Endothelial cell of umbilical vein (primary cell): ENCODE measurements around the gene NEURL1B. TPM values are rescaled to one million over a fixed set of nuclear protein-coding genes. Genes with fewer than 3 reads are reported as not detected.

ENCODE experiments used
- BruUV-seq: library from RNA; stranded (reverse); fragments of 400-500 nt; replicated peaks from 2 replicates; lab custom pipeline; 2021; lab: Mats Ljungman, UMichigan
- CTCF ChIA-PET: fragments of 300-600, 350-600 bp; sonication (Branson Sonifier 250); formaldehyde crosslinking; loops from one replicate; lab custom pipeline; 2021; ENCODE audit warnings: antibody characterized with exemption, inconsistent platforms; lab: Charles Lee
- POLR2A ChIA-PET: fragments of 300-600, 350-600 bp; sonication (Branson Sonifier 250); formaldehyde crosslinking; loops from one replicate; lab custom pipeline; 2021; ENCODE audit warnings: antibody characterized with exemption, inconsistent platforms; lab: Charles Lee
- DNase-seq: peaks from one replicate; pipeline ENCODE4 v3.0.0-alpha.2; 2011; ENCODE audit warnings: low read depth, low spot score
- FAIRE-seq: peaks from 2 replicates; lab custom pipeline; 2011; peaks lifted over from hg19 to GRCh38; lab: Jason Lieb, UNC
- H2AFZ ChIP-seq: 2 replicates; pipeline ENCODE4 v1.6.0; 2012; ENCODE audit warnings: low read depth, low read length, control low read depth, inconsistent platforms
- H3K27ac ChIP-seq: 2 replicates; pipeline ENCODE4 v1.5.1; 2011; ENCODE audit warnings: low read depth, mild to moderate bottlenecking, control low read depth, low read length, moderate library complexity; ENCODE audit not compliant: insufficient read depth
- H3K27me3 ChIP-seq, 2 experiments: 2 replicates each; pipeline versions ENCODE4 v1.6.0 to v1.6.1; 2011; ENCODE audit warnings: low read length in 2 of 2, mixed read lengths in 1 of 2; ENCODE audit not compliant: control insufficient read depth in 2 of 2, insufficient read depth in 2 of 2
- H3K36me3 ChIP-seq, 2 experiments: 2 replicates in 1 of 2; 3 replicates in 1 of 2; pipeline ENCODE4 v1.5.1; 2011; ENCODE audit warnings: low read length in 2 of 2, mild to moderate bottlenecking in 1 of 2, moderate library complexity in 1 of 2; ENCODE audit not compliant: control insufficient read depth in 2 of 2, insufficient read depth in 2 of 2; ENCODE audit errors: extremely low read depth in 1 of 2
- H3K4me1 ChIP-seq: 3 replicates; pipeline ENCODE4 v1.5.1; 2011; ENCODE audit warnings: mild to moderate bottlenecking, low read length; ENCODE audit not compliant: control insufficient read depth, insufficient read depth; ENCODE audit errors: extremely low read depth
- H3K4me2 ChIP-seq: 2 replicates; pipeline ENCODE4 v1.6.1; 2011; ENCODE audit warnings: low read length, control low read depth, mixed read lengths; ENCODE audit not compliant: insufficient read depth
- H3K4me3 ChIP-seq, 3 experiments: fragments of 200-600 bp in 1 of 3; sonication (generic), shearing (Covaris generic) in 1 of 3; replicated peaks in 1 of 3; 2 replicates each; pipeline ENCODE4 v1.5.1; 2011 to 2016; ENCODE audit warnings: control low read depth in 3 of 3, low read length in 3 of 3, mild to moderate bottlenecking in 2 of 3, inconsistent platforms in 1 of 3, low read depth in 1 of 3, moderate library complexity in 1 of 3; ENCODE audit not compliant: insufficient read depth in 1 of 3
- H3K79me2 ChIP-seq: 2 replicates; pipeline ENCODE4 v1.6.0; 2012; ENCODE audit warnings: low read length, inconsistent platforms; ENCODE audit not compliant: control insufficient read depth, insufficient read depth
- H3K9ac ChIP-seq: replicated peaks from 2 replicates; pipeline ENCODE3; 2011; ENCODE audit warnings: low read length, control low read depth; ENCODE audit not compliant: insufficient read depth; ENCODE audit errors: extremely low read depth
- H3K9me1 ChIP-seq: replicated peaks from 3 replicates; pipeline ENCODE4 v1.6.0; 2011; ENCODE audit warnings: mild to moderate bottlenecking, low read length; ENCODE audit not compliant: control insufficient read depth, insufficient read depth; ENCODE audit errors: extremely low read depth
- H3K9me3 ChIP-seq: replicated peaks from 2 replicates; pipeline ENCODE4 v1.5.1; 2012; ENCODE audit warnings: low read length, inconsistent platforms; ENCODE audit not compliant: control insufficient read depth, insufficient read depth
- H4K20me1 ChIP-seq: replicated peaks from 2 replicates; pipeline ENCODE3; 2011; ENCODE audit warnings: mild to moderate bottlenecking, low read length; ENCODE audit not compliant: control insufficient read depth, insufficient read depth; ENCODE audit errors: extremely low read depth
- EZH2 ChIP-seq: IDR thresholded peaks from 2 replicates; pipeline ENCODE4 v1.6.1; 2012; ENCODE audit warnings: borderline replicate concordance, low read depth, mild to moderate bottlenecking, moderate library complexity, low read length, inconsistent platforms; ENCODE audit not compliant: severe bottlenecking
- FOS ChIP-seq: IDR thresholded peaks from 2 replicates; pipeline ENCODE4 v1.6.1; 2011; ENCODE audit warnings: mild to moderate bottlenecking, low read length, moderate library complexity, borderline replicate concordance; ENCODE audit not compliant: insufficient read depth
- GATA2 ChIP-seq: IDR thresholded peaks from 2 replicates; pipeline ENCODE4 v1.7.0; 2011; ENCODE audit warnings: low read depth, mild to moderate bottlenecking, moderate library complexity, mixed read lengths, low read length; ENCODE audit not compliant: insufficient read length, insufficient read depth
- JUN ChIP-seq: IDR thresholded peaks from 2 replicates; pipeline ENCODE4 v1.6.1; 2011; ENCODE audit warnings: borderline replicate concordance, low read depth; ENCODE audit not compliant: insufficient read length, insufficient read depth
- MYC ChIP-seq: IDR thresholded peaks from one replicate; pipeline ENCODE4 v1.6.1; 2011; ENCODE audit warnings: mild to moderate bottlenecking, low read depth, low read length
- POLR2A ChIP-seq: IDR thresholded peaks from 2 replicates; pipeline ENCODE4 v1.6.1; 2012; ENCODE audit warnings: low read depth, mild to moderate bottlenecking, control low read depth, low read length
- POLR2AphosphoS5 ChIP-seq: IDR thresholded peaks from 2 replicates; pipeline ENCODE4 v1.6.1; 2012; ENCODE audit warnings: low read depth, mild to moderate bottlenecking, control low read depth, low read length, moderate library complexity; ENCODE audit not compliant: insufficient read depth
- dilution Hi-C: fragments of 300-500 bp; cut with MboI; formaldehyde crosslinking; loops from one replicate; pipeline ENCODE4 v1.15.0; 2019; ENCODE audit warnings: low sequenced_read_pairs; ENCODE audit not compliant: extremely low pct_ligation_motif_present
- intact Hi-C: fragments of 100-400 bp; cut with micrococcal nuclease; formaldehyde crosslinking; loops from one replicate; pipeline ENCODE4 v1.10.0; 2022
- polyA plus RNA-seq, 4 experiments: library from polyadenylated mRNA; depleted of rRNA in 3 of 4; stranded (reverse) in 3 of 4; unstranded in 1 of 4; fragments of >200 nt; gene quantifications; 2 replicates each; pipeline versions ENCODE4 v1.2.1 to v1.2.3, GENCODE V29; 2011 to 2012; ENCODE audit warnings: missing spikeins in 1 of 4
- total RNA-seq: library from RNA; stranded (reverse); gene quantifications from 2 replicates; pipeline ENCODE4 v1.2.3, GENCODE V29; 2021
- TF ChIP-seq, protein P1 (sequence below): IDR thresholded peaks from 2 replicates; pipeline ENCODE4 v1.6.1; 2011; ENCODE audit not compliant: insufficient read depth, insufficient read length
- TF ChIP-seq, protein P2 (sequence below), 2 donors: IDR thresholded peaks; 1 replicate in 1 of 2; 2 replicates in 1 of 2; pipeline ENCODE4 v1.5.1; 2011; ENCODE audit warnings: low read length in 2 of 2, mild to moderate bottlenecking in 2 of 2, moderate library complexity in 2 of 2, control low read depth in 1 of 2, inconsistent platforms in 1 of 2, low read depth in 1 of 2; ENCODE audit not compliant: insufficient read depth in 1 of 2; ENCODE audit errors: extremely low read depth in 1 of 2

The NEURL1B gene
- total and polyA plus RNA-seq, 2 donors (not counting 3 experiments of a cell fraction or from before 2014, with no cell fraction given) = 0.44 to 1.6 TPM

DNA sequence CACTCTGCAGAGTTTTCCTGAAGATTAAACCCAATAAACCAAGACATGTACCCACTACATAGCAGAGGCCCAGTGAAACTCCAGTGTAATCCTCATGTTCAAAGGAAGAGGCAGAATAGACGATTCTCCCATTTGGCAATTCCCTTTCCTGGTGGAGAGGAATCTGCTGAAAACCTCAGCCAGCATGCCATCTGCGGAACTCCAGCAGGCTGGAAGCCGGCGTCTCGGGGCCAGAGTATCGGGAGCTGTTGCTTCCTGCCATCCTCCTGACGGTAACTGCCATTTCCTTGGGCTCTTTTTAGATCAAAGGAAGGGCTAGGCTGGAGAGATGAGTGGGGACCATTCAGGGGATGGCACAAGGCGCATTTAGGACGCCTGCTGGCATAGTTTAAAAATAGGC is 20.5 kb downstream of the NEURL1B start:
- dilution Hi-C loops = no loop called here
- peaks cover 6% of the 10 kb centered on the region for H3K4me1 ChIP-seq
- H3K9me1 ChIP-seq = no peaks in the 10 kb centered on the region
- intact Hi-C loops = no loop called here
- no peak overlapping the region for H2AFZ ChIP-seq
- no peaks in the 10 kb centered on the region for H3K27me3 ChIP-seq
- H3K36me3 ChIP-seq = no peaks in the 10 kb centered on the region
- no peak for FAIRE-seq
- H3K4me2 ChIP-seq = no peak overlapping the region
- CTCF ChIA-PET = no interaction called here
- no TSS peak for BruUV-seq
- H3K4me3 ChIP-seq = no peak overlapping the region
- H3K9ac ChIP-seq = no peak overlapping the region
- no peak overlapping the region for H3K27ac ChIP-seq
- H3K9me3 ChIP-seq = no peaks in the 10 kb centered on the region
- H3K79me2 ChIP-seq = no peaks in the 10 kb centered on the region
- no peak for DNase-seq
- POLR2A ChIA-PET = no interaction called here
- no peaks in the 10 kb centered on the region for H4K20me1 ChIP-seq
- no peak for TF ChIP-seq POLR2A
- no peak for TF ChIP-seq MYC
- TF ChIP-seq, protein P1, sequence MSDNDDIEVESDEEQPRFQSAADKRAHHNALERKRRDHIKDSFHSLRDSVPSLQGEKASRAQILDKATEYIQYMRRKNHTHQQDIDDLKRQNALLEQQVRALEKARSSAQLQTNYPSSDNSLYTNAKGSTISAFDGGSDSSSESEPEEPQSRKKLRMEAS = no peak
- TF ChIP-seq POLR2AphosphoS5 = no peak
- TF ChIP-seq GATA2 = no peak

- no peaks in the 10 kb centered on the region for H3K79me2 ChIP-seq
- H3K4me2 ChIP-seq = no peak overlapping the region
- no peaks in the 10 kb centered on the region for H3K9me3 ChIP-seq
- dilution Hi-C loops = no loop called here
- H3K4me1 ChIP-seq = peaks cover 6% of the 10 kb centered on the region
- ChIA-PET POLR2A (no interaction called here), CTCF (no interaction called here)
- no peak overlapping the region for H3K9ac ChIP-seq
- no TSS peak for BruUV-seq
- H3K4me3 ChIP-seq = no peak overlapping the region
- H3K27me3 ChIP-seq = no peaks in the 10 kb centered on the region
- no peak overlapping the region for H3K27ac ChIP-seq
- H3K9me1 ChIP-seq = no peaks in the 10 kb centered on the region
- no peaks in the 10 kb centered on the region for H4K20me1 ChIP-seq
- intact Hi-C loops = no loop called here
- DNase-seq = no peak
- TF ChIP-seq GATA2 (no peak), POLR2AphosphoS5 (no peak), JUN (no peak), EZH2 (no peak), POLR2A (no peak), FOS (no peak), MYC (no peak)
- TF ChIP-seq, protein P2, sequence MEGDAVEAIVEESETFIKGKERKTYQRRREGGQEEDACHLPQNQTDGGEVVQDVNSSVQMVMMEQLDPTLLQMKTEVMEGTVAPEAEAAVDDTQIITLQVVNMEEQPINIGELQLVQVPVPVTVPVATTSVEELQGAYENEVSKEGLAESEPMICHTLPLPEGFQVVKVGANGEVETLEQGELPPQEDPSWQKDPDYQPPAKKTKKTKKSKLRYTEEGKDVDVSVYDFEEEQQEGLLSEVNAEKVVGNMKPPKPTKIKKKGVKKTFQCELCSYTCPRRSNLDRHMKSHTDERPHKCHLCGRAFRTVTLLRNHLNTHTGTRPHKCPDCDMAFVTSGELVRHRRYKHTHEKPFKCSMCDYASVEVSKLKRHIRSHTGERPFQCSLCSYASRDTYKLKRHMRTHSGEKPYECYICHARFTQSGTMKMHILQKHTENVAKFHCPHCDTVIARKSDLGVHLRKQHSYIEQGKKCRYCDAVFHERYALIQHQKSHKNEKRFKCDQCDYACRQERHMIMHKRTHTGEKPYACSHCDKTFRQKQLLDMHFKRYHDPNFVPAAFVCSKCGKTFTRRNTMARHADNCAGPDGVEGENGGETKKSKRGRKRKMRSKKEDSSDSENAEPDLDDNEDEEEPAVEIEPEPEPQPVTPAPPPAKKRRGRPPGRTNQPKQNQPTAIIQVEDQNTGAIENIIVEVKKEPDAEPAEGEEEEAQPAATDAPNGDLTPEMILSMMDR (IDR thresholded peaks at IDR 0.05; ENCODE audit: extremely low read depth in 1 of 2, insufficient read depth in 1 of 2, low read depth in 1 of 2, low read length in 2 of 2) = no peak
- TF ChIP-seq, protein P1 = no peak
- no peak for FAIRE-seq
- no peak overlapping the region for H2AFZ ChIP-seq
- no peaks in the 10 kb centered on the region for H3K36me3 ChIP-seq
Observed at GRCh38 chr5:172662596-172662995, 21.5 kb downstream of the NEURL1B start.
